ENCODE data around the gene ALDH1B1. TPM values are rescaled to one million over a fixed set of nuclear protein-coding genes. Genes with fewer than 3 reads are reported as not detected.

Gene ALDH1B1
- total RNA-seq = 14.7 and 47.2 TPM in 2 replicates

DNA sequence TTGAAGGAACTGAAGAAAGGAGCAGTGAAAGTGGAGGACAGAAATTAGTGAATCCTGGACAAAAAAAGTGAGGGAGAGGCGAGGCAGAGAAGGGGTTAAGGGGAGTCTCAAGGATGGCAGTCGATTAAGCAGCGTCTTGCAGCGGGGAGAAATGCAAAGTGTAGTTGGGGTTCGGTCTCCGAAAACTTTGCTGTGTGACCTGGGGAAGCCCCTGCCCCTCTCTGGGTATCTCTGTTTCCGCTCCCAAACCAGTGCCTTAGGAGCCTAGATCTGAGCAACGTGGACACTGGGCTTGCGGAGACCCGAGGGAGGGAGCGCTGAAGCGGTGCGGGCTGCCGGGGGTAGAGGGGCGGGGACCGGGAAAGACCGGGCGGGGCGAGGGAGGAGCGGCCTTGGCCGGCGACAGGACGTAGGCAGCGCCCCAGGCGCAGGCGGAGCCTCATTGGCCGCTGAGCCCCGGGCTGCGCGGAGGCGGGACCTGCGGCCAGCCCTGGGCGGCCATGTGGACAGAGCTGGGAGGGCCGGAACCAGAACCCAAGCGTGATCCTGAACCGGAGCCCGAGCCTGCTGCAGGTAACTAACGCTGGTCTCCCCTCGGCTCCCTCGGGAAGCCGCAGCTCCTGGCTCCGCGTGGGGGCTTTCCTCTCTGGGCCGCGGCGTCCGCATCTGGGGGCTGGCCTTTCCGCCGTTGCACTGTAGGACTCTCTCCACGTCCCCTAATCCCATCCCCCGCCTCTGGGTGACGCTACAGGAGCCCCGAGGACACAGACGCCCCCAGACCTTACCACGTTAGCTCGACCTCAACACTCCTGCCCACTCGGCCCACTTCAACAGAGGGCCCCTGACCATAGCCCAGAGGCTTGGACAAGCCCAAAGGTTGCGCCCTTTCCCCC lies at the start of gene ALDH1B1:
Gene ALDH1B1, plus strand, starts transcription at position 468 of the 893 bp plus-strand sequence. CDS start 3,047 bp downstream, outside the sequence.

GRCh38 chr9:38423973-38424843 lies 31.7 kb downstream of the ALDH1B1 start, which contains the start of gene IGFBPL1:
TSS of gene IGFBPL1 (minus strand) at chr9:38424454. CDS start at chr9:38424424, 30 bp downstream.

Other genes with a start within 250 kb of the ALDH1B1 start
- gene IGFBPL1, start 31.8 kb downstream of the ALDH1B1 start, total RNA-seq = under 0.01 TPM in 1 of 2 replicates, not detected in the other
- 0.48 and 0.64 TPM in 2 replicates for gene ANKRD18A, start 227.9 kb downstream of the ALDH1B1 start, total RNA-seq

All from tracheal epithelial cell (primary cell).